K562 (cell line): ENCODE results near the gene VPS13D. TPM values are rescaled to one million over a fixed set of nuclear protein-coding genes. Genes with fewer than 3 reads are reported as not detected.
A peak's percentile ranks its signal among the peaks of the same experiment; 100 is the strongest.

Source experiments
- CREB3 ChIP-seq: fragments of 450-650 bp; conservative IDR thresholded peaks from 2 replicates; pipeline ENCODE4 v1.6.1; 2016; ENCODE audit warnings: missing genetic modification characterization, low read depth, mild to moderate bottlenecking, missing compliant biosample characterization, moderate library complexity
- JUND ChIP-seq, 2 experiments: IDR thresholded peaks; 2 replicates in 1 of 2; 3 replicates in 1 of 2; pipeline ENCODE4 v1.6.1; 2011; ENCODE audit warnings: borderline replicate concordance in 2 of 2, low read depth in 2 of 2, low read length in 2 of 2, improper control_type of control experiment in 1 of 2, missing biosample characterization in 1 of 2, missing genetic modification characterization in 1 of 2, missing genetic modification reagents in 1 of 2
- MIER1 ChIP-seq: fragments of 450-650 bp; IDR thresholded peaks from 2 replicates; pipeline ENCODE4 v1.6.1; 2016; ENCODE audit warnings: antibody characterized with exemption, mild to moderate bottlenecking, low read depth
- MTA1 ChIP-seq: fragments of 450-650 bp; IDR thresholded peaks from 2 replicates; pipeline ENCODE4 v1.6.1; 2017; ENCODE audit warnings: borderline replicate concordance
- NFRKB ChIP-seq: fragments of 450-650 bp; IDR thresholded peaks from 2 replicates; pipeline ENCODE4 v1.6.1; 2016; ENCODE audit warnings: low read depth
- NR2C1 ChIP-seq, 2 experiments: fragments of 450-650 bp; IDR thresholded peaks; 2 replicates each; pipeline ENCODE4 v1.6.1; 2017; ENCODE audit warnings: mild to moderate bottlenecking in 2 of 2, antibody characterized with exemption in 1 of 2, inconsistent platforms in 1 of 2, missing compliant biosample characterization in 1 of 2, missing genetic modification characterization in 1 of 2
- RAD21 ChIP-seq, 2 experiments: fragments of 250-450 bp in 1 of 2; fragments of 450-650 bp in 1 of 2; sonication (Bioruptor Pico) in 1 of 2; formaldehyde crosslinking in 1 of 2; IDR thresholded peaks in 1 of 2; conservative IDR thresholded peaks in 1 of 2; 2 replicates each; pipeline versions ENCODE4 v1.4.0 to v1.8.0; 2020 to 2022; ENCODE audit warnings: mild to moderate bottlenecking in 2 of 2, moderate library complexity in 1 of 2
- RCOR1 ChIP-seq, 2 experiments: IDR thresholded peaks; 2 replicates each; pipeline ENCODE4 v1.6.1; 2012; ENCODE audit warnings: low read depth in 2 of 2, low read length in 2 of 2, borderline replicate concordance in 1 of 2, improper control_type of control experiment in 1 of 2
- SMC3 ChIP-seq: conservative IDR thresholded peaks from 2 replicates; pipeline ENCODE4 v1.6.1; 2011; ENCODE audit warnings: low read depth, low read length, improper control_type of control experiment; ENCODE audit not compliant: insufficient read depth
- ZEB2 ChIP-seq: fragments of 450-650 bp; IDR thresholded peaks from 2 replicates; pipeline ENCODE4 v1.6.1; 2016
- ZNF449 ChIP-seq: fragments of 250-450 bp; sonication (Bioruptor Pico); IDR thresholded peaks from 2 replicates; pipeline ENCODE4 v1.8.0; 2022; ENCODE audit warnings: moderate library complexity, mild to moderate bottlenecking, inconsistent platforms
- ZNF589 ChIP-seq: fragments of 200-800 bp; sonication (Bioruptor generic); IDR thresholded peaks from 2 replicates; pipeline ENCODE4 v1.6.1; 2016; ENCODE audit warnings: low read depth, missing genetic modification characterization, missing compliant biosample characterization
- polyA plus RNA-seq, 8 experiments: library from polyadenylated mRNA; depleted of rRNA in 4 of 8; stranded (reverse) in 5 of 8; unstranded in 3 of 8; fragments of >200 nt; fragmentation: Nextera tagmentation in 2 of 8; fragmentation: Illumina TruSeq in 1 of 8; extraction: Ambion mirVana in 2 of 8; extraction: Trizol in 1 of 8; gene quantifications; 2 replicates each; pipeline versions ENCODE4 v1.2.1 to v1.2.3, GENCODE V29; 2011 to 2014; ENCODE audit warnings: inconsistent platforms in 1 of 8, missing spikeins in 1 of 8
- total RNA-seq, 7 experiments: library from RNA; depleted of rRNA in 6 of 7; stranded (reverse); fragments of >200 nt in 6 of 7; fragmentation: Illumina TruSeq in 2 of 7; extraction: Trizol in 2 of 7; gene quantifications; 2 replicates each; pipeline versions ENCODE4 v1.2.1 to v1.2.3, GENCODE V29; 2011 to 2021; ENCODE audit warnings: low replicate concordance in 1 of 7
- TF ChIP-seq, protein P1 (sequence below), 2 experiments: IDR thresholded peaks; 2 replicates each; pipeline ENCODE4 v1.6.1; 2011; ENCODE audit warnings: borderline replicate concordance in 1 of 2, control low read depth in 1 of 2, low read depth in 1 of 2, low read length in 1 of 2, mild to moderate bottlenecking in 1 of 2, mixed read lengths in 1 of 2, moderate library complexity in 1 of 2; ENCODE audit not compliant: insufficient read depth in 1 of 2, insufficient read length in 1 of 2, poor library complexity in 1 of 2, severe bottlenecking in 1 of 2; ENCODE audit errors: extremely low read depth in 1 of 2
- TF ChIP-seq, protein P2 (sequence below): fragments of 250-450 bp; sonication (Bioruptor Pico); IDR thresholded peaks from 2 replicates; pipeline ENCODE4 v1.4.0; 2020

VPS13D gene
- total and polyA plus RNA-seq, 9 of the 15 experiments (the other 6 are each of a cell fraction or from before 2014, with no cell fraction given): 6.1 to 51.5 (median 38.5) TPM

GRCh38 chr1:12528021-12528852 lies 298.4 kb downstream of the VPS13D start (continued):
- TF ChIP-seq NR2C1 (IDR thresholded peaks at IDR 0.05) (peak; percentile 82), NR2C1 (tag; IDR thresholded peaks at IDR 0.05) (peak; percentile 84), CREB3 (tag) (peak; percentile 68; the same call in 1 of the 2 replicates), ZNF449 (no peak), SMC3 (0 out of 2 replicates have a peak, but pooled peaks have one; percentile 2), ZNF589 (CRISPR knock-in tag) (peak; percentile 88; the same call in 1 of the 2 replicates), RAD21 (CRISPR knock-in tag; conservative IDR thresholded peaks at IDR 0.05 in 1 of 2, IDR thresholded peaks at IDR 0.05 in 1 of 2) (peak in 1 of 2 experiments; percentile 19; a peak in 1 of 4 replicates), MIER1 (no peak), ZEB2 (no peak), NFRKB (peak; percentile 42; the same call in 1 of the 2 replicates), JUND (IDR thresholded peaks at IDR 0.05; ENCODE audit: borderline replicate concordance, low read depth, low read length) (peak; percentile 96), JUND (tag; IDR thresholded peaks at IDR 0.05; ENCODE audit: borderline replicate concordance, low read depth, low read length) (peak; percentile 96; the same call in 1 of the 3 replicates), MTA1 (0 out of 2 replicates have a peak, but pooled peaks have one; percentile 47), RCOR1 (IDR thresholded peaks at IDR 0.05; ENCODE audit: borderline replicate concordance in 1 of 2, low read depth in 2 of 2, low read length in 2 of 2) (peak in 1 of 2 experiments; percentile 88; a peak in 3 of 4 replicates)
- TF ChIP-seq, protein P1, sequence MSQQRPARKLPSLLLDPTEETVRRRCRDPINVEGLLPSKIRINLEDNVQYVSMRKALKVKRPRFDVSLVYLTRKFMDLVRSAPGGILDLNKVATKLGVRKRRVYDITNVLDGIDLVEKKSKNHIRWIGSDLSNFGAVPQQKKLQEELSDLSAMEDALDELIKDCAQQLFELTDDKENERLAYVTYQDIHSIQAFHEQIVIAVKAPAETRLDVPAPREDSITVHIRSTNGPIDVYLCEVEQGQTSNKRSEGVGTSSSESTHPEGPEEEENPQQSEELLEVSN (IDR thresholded peaks at IDR 0.05; ENCODE audit: borderline replicate concordance in 1 of 2, extremely low read depth in 1 of 2, insufficient read depth in 1 of 2, insufficient read length in 1 of 2, low read depth in 1 of 2, low read length in 1 of 2, poor library complexity in 1 of 2, severe bottlenecking in 1 of 2): peak in 1 of 2 experiments; percentile 27
- TF ChIP-seq, protein P2, sequence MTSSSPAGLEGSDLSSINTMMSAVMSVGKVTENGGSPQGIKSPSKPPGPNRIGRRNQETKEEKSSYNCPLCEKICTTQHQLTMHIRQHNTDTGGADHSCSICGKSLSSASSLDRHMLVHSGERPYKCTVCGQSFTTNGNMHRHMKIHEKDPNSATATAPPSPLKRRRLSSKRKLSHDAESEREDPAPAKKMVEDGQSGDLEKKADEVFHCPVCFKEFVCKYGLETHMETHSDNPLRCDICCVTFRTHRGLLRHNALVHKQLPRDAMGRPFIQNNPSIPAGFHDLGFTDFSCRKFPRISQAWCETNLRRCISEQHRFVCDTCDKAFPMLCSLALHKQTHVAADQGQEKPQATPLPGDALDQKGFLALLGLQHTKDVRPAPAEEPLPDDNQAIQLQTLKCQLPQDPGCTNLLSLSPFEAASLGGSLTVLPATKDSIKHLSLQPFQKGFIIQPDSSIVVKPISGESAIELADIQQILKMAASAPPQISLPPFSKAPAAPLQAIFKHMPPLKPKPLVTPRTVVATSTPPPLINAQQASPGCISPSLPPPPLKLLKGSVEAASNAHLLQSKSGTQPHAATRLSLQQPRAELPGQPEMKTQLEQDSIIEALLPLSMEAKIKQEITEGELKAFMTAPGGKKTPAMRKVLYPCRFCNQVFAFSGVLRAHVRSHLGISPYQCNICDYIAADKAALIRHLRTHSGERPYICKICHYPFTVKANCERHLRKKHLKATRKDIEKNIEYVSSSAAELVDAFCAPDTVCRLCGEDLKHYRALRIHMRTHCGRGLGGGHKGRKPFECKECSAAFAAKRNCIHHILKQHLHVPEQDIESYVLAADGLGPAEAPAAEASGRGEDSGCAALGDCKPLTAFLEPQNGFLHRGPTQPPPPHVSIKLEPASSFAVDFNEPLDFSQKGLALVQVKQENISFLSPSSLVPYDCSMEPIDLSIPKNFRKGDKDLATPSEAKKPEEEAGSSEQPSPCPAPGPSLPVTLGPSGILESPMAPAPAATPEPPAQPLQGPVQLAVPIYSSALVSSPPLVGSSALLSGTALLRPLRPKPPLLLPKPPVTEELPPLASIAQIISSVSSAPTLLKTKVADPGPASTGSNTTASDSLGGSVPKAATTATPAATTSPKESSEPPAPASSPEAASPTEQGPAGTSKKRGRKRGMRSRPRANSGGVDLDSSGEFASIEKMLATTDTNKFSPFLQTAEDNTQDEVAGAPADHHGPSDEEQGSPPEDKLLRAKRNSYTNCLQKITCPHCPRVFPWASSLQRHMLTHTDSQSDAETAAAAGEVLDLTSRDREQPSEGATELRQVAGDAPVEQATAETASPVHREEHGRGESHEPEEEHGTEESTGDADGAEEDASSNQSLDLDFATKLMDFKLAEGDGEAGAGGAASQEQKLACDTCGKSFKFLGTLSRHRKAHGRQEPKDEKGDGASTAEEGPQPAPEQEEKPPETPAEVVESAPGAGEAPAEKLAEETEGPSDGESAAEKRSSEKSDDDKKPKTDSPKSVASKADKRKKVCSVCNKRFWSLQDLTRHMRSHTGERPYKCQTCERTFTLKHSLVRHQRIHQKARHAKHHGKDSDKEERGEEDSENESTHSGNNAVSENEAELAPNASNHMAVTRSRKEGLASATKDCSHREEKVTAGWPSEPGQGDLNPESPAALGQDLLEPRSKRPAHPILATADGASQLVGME (CRISPR knock-in tag): no peak
